A204.1 (cell line): ENCODE results near the gene RNF227.
"Not testable (repeated sequence)": the region's sequence is repeated elsewhere in the genome, so short reads cannot be mapped to it uniquely, and the experiment has no call there.

ENCODE experiments used
- FAIRE-seq: peaks from 2 replicates; lab custom pipeline; 2012; peaks lifted over from hg19 to GRCh38; lab: Jason Lieb, UNC

Gene RNF227

DNA sequence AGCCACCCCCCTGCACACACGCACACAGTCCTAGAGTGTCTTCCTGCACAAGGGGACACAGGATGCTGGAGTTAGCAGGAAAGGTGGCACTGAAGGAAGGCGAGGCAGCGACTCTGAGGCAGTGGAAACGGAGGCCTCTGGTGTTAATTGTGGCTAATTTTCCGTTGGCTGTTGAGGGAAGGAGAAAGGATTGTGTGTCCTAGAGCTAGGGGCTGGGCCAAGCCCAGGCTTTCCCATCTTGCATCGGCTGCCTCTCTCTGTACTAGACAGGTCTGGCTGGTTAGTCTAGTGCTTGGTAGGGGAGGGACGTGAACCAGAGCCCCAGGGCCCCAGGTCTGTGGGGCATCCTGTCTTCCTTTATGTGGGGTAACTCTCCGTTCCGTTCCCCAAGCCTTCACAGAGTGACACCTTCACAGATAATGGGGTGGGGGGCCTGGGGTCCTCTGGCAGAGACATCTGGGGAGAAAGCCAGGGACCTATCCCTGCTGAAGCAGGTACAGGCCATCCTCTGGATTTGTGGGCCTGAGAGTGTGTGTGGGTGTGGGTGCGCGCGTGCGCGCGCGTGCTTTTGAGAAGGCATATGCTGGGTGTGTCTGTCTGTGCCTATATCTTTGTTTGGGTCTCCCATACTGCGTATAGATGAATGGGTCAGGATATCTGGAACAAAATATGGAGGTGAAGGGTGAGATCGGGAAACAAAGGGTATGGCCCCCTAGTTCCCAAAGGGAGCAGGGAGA, 27.7 kb downstream of the RNF227 start, which contains the start of gene CHD3:
Gene CHD3 (plus strand): TSS at position 606 of the 737 bp plus-strand sequence. CDS start 212 bp downstream, outside the sequence.
- FAIRE-seq, result no peak

DNA sequence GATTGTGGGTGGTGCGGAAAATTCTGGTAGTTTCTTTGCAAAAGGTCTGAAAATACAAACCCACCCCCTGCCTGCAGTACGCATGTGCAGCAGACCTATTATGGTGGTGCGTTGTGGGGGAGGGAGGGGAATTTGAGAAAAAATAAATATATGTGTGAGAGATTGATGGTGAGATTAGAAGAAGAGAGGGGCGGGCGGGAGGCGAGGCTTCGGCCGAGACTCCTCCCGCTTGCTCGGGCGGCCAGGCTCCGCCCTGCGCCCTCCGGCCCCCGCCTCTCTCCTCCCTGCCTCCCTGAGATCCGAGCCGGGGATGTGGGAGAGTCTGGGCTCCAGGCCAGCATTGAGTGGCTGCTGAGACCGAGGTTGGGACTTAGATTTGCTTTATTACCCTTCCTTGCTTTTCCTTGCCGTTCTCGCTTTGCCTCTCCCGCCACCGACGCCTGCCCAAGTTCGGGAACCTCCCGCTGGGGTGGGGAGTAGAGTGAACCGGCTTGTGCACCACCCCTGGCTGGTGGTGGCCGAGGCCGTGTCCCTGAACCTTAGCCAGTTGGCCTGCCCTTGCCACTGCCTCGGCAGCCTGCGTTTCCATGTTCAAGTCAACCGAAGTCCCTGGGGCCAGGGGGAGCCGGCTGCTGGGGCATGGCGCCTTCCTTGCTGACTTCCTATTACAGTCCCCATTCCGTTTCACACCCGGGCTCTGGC, 28.5 kb downstream of the RNF227 start:
- peak; percentile 99 for FAIRE-seq

DNA sequence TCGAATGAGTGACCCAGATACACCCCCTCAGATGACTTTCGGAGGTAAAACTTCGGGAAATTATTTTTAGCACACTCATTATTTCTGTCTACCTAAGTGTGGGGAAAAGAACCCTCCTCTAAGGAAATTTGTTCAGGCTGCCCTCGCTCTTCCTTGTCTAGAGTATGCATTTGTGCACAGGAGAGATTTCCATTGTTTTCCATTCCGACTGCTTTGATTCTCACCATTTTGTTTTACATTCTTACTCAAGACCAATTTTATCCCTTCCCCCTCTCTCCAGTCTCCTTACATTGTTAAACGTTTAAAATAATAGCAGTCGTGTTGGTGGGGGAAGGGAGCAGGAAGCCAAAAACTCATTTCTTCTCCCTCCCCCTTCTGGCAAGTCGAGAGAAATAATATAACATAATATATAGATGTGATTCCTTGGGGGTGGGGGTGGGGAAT, 29.0 kb downstream of the RNF227 start:
- no peak for FAIRE-seq

DNA sequence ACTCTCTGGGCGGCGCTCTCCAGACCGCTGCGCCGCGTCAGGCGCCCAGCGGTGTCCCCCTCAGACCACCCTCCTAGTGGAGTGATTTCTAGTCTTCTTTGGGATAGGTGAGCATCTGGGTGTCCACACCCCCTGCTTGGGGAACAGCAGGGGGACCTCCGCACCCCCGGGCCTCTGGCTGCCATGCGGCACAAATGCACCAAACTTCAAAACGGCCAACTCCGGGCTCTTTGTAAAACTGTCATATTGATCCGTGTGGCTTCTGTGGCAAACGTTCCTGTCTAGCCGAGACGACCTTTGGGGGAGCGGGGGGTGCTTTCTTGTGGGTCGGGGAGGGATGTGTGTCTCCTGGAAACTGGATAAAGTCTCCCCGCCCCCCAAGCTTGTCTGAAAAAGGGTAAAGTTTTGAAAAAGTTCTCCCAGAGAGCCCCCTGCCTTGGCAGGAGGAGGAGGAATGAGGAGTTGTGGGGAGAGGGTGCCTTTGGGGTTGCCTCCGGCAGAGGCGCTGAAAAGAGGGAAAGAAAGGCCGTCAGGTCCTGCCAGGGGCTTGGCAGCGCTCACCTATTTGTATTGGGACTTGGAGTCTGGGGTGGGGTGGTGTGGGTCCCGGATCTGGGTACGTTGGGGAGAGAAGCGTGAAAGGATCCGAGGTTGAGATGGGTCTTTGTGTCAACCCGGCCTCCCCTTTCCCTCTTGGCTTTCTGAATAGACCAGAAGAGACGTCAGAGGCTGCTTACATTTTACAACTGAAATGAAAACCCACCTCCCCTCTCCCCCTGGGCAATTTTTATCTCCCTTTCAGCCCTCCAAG, 29.7 kb downstream of the RNF227 start:
- FAIRE-seq, result no peak

DNA sequence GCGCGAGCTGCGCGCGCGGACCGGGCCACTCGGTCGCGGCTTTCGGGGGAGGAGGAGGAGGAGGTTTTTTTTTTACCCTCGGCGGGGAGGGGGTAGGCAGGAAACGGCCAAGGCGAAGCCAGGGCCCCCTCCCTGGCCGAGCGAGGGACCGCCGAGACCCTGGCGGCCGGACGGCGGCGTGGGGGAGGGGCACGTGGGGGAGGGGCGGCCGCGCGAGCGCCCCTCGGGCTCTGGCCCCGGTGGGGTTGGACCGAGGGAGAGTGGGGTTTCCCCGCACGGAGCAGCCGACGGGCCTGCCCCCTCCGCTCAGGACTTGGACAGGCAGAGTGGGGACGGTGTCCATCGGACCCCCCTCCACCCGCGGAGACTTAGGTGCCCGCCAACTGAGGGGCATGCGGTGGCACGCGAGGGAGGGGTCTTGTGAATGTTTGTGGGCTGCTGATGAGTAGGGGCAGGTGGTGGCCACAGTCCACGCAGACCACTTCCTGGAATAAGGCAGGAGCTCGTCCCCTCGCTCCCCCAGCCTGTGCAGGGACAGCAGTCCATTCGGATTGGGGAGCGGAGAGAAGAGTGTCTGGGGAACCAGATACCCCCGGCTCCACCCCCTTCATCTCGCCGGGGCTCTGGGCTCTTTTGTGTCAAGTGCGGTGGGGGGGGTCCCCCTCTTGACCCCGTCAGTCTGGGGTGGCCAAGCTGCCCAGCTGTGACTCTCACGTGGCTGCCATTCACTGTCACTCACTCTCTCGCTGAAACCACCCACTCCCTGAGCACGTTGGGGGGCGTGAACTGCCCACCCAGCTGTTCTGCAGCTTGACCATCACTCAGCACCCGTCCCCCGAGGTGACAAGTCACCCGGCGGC, 30.5 kb downstream of the RNF227 start:
- FAIRE-seq, result no peak

DNA sequence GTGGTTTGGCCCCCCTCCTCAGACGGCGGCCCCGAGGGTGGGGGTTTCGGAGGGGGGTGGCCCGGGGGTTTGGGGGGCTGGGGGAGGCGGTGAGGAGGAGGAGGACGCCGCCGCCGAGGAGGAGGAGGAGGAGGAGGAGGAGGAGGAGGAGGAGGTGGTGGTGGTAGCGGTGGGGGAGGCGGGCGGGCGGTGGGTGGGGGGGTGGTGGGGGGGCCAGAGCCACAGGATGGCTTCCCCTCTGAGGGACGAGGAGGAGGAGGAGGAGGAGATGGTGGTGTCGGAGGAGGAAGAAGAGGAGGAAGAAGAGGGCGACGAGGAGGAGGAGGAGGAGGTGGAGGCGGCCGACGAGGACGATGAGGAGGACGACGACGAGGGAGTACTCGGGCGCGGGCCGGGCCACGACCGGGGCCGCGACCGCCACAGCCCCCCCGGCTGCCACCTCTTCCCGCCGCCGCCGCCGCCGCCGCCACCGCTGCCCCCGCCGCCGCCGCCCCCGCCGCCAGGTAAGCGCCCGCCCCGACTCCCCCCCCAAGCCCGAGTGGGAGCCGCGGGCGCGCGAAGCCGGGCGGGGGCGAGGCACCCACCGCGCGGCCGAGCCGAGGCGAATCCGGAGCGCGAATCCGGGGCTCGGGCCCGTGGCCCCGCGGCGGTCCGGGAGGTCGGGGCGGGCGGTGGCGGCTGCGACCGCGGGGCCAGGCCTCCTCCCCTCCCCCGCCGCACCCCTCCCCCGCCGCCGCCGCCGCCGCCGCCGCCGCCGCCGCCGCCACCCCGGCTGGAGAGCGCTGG, 31.3 kb downstream of the RNF227 start:
- FAIRE-seq, result no peak

DNA sequence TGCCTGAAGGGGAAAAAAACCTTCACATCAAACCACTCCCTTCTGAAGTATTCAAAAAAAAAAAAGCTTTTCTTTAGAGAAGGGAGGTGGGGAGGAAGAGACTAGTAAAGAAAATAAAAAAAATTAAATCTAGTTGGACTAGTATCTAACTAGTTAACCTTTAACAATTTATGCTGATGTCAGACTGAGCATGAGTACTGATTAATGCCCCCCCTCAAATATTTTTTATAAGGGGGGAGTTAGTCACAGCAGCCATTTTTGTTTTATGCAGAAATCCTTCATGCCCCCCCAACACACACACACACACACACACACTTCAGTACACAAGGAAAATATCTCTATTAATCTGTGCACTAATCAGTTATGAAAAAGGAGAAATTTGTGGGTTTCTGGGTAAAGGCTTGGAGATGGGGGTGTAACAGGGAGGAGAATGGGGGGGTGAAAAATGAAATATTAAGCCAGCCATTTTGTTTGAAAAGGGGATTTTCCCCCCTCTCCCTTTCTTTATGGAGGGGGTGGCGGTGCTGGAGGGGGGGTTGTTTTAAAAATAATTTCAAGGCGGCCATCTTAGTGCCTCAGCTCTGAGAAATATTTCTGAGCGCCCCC, 32.2 kb downstream of the RNF227 start:
- FAIRE-seq, result no peak

DNA sequence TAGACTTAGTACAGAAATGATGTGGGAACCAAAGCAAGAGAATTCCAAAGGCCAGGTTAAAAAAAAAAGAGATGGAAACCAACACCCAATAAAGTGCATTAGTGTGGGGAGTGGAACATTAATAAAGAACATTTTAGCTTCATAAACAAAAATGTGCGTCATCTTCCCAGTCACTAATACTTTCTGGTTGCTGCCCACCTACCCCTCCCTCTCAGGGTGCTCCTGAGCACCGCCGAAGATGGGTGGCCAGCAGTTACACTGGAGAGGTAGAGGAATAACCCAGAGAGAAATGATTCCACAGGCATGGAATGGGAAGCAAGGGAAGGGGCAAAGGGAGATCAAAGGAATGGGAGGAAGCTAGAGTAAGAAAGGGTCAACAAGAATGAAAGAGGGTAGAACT, 33.5 kb downstream of the RNF227 start:
- no peak for FAIRE-seq

DNA sequence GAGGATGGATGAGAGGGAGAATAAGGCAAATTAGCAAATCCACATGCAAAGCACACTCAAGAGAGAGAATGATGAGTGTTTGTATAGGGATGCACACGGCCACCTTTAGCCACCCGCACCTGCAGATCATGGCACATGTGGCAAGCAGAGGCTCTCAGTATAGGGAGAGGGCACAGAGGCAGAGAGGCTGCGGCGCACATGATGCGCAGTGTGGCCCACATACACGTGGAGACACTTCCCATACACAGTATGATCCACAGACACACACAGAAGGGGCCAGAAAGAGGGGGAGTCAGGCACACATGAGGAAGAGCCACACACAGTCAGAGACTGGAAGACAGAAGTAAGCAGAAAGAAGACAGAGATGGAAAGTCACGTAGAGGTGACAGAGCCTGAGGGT, 34.0 kb downstream of the RNF227 start:
- no peak for FAIRE-seq

DNA sequence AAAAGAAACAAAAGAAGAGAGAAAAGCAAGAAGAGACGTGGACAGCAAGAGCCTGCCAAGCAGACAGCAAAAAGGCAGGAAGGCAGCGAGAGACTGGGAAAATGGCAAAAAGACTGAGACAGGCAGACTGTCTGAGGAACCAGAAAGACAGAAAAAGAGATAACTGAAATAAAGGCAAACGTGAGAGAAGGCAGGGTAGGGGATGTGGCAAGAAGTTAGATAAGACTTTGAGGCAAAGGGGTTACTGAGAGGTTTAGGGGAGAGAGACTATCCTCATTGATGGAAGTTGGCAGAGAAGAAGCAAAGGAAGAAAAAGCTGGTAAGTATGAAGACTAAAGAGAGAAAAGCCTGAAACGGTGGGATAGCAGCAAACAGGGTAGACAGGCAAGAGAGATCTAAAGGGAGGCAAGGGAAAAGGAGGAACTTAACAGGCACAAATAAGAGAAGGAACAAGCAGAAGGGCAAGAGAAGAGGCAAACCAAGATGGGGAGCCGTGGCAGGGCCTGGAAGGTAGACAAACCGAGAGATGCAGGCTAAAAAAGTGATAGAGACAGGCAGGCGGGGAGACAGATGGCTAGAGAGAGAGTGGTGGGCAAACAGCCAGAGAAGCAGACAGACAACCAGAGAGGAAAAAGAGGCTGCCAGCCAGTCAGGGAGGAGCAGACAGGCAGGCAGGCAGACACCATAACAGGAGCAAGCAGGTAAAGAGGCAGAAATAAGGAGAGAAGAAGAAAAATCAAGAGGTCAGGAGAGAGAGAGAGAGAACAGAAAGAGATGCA, 34.6 kb downstream of the RNF227 start:
- no peak for FAIRE-seq

DNA sequence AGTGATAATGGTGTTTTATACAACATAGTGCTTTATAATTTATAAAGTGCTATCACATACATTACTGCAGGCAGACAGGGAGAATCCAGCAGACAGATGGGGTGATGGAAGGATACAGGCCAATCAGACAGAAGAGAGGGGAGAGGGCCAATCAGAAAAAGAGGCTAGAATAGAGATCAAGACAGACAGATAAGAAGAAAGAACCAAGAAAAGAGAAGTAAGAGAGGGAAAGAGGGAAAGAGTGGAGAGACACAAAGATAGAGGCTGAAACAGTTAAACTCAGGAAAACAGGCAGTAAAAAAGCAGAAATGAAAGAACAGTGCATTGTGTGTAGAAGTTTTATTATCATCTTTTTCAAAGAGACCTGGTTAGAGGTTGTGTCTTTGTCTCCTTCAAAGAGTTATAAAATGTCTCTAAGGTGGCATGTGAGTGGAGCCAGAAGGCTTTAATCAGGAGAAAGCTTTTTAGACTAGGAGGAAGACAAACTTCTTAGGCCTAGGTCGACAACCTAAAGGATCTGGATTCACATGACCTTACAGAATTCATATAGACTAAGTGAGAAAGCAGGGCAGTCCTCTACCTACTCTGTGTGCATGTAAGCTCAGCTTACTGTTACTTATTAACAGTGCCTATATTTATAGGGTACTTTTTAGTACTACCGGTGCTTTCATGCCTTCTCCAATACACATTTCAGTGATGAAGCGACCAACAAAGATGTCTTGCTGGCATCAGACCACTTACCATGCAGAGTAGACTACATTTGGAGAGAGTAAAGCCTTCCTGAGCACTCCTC, 35.8 kb downstream of the RNF227 start:
- FAIRE-seq, result no peak

DNA sequence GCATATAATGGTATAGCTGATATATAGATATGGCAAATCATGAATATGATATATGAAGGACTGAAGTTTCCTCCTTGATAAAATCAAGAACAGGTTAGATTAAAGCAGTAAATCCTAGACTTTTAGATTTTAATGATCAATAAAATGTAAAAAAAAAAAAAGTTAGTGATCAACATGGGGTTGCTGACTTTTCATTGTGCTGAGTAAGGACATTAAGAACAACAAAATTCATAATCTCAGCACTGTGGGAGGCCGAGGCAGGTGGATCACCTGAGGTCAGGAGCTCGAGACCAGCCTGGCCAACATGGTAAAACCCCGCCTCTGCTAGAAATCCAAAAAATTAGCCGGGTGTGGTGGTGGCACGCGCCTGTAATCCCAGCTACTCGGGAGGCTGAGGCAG, 37.9 kb downstream of the RNF227 start:
- FAIRE-seq, result no peak

DNA sequence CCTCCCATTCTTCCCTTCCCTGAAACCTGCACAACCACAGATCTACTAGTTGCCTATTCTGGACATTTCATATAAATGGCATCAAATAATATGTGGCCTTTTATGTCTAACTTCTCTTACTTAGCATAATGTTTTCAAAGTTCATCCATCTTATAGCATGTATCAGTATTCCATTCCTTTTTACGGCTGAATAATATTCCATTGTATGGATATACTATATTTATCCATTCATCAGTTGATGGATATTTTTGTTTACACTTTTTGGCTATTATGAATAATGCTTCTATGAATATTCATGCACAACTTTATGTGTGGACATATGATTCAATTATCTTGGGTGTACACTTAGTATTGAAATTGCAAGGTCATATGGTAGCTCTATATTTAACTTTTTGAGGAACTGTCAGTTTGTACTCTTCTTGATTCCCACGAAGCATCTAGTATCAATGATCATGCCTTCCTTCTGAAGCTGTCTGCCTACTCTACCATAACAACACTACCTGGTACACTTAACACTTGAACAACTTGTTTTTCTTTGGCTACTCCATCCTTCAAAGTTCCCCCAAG, 40.2 kb downstream of the RNF227 start:
- no peak for FAIRE-seq

DNA sequence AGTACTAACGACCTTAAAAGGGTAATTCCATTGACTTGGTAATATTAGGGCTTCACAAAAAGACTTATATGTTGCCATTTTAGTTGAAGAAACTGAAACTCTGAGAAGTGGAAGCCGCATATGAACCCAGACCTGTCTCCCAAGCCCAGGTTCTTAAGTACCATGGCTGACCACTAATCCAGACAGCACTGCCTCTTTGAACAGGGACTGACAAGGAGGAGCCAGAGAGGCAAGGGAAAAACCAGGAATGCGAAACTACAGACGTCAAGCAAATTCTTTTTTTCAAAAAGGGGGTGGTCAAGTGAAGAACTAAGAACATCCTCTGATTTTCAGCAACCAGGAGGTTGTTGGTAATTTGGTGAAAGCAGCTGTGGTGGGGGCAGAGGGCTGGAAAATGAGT, 43.0 kb downstream of the RNF227 start:
- no peak for FAIRE-seq

DNA sequence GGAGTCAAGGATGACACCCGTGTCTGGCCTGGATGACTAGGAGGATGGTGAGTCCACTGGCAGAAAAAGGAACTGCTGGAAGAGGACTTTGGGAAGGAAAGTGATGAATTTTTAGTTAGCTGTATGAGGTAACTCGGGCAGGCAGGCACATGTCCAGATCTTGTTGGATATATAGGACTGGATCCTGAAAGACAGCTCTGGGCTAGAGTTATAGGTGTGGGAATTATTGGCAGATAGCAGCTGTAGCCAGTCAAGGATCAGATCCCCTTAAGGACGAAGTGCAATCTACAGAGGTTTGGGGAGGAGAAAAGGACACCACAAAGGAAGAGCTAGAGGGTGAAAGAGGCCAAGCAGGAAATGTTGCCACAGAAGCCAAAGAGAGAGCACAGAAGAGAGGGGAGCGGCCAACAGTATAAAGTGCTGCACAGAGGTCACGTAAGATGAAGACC, 48.2 kb downstream of the RNF227 start:
- no peak for FAIRE-seq

DNA sequence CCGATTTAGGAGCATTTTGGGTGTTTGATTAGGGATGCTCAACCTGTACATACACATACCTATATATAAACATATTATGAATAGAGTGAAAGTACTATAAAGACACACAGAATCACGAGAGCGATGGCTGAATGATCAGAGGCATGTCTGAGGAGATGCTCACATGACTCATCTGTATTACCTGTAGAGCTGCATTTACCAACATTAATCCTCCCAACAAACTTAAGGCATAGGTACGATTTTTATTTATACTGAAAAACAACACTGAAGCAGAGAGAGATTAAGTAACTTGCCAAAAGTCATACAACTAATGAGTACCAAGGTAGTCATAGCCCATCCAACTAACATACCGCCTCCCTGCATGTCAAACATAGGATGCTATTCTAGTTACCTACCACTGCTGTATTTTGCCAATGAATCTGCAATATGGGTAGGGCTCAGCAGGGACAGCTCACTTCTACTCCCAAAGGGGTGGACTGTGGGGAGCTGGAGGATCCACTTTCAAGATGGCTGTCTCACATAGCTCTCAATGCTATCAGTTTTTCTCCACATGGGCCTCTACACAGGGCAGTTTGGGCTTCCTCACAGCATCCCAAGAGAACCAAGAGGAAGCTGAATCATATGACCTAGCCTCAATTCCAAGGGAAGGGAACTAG, 51.0 kb downstream of the RNF227 start:
- no peak for FAIRE-seq

DNA sequence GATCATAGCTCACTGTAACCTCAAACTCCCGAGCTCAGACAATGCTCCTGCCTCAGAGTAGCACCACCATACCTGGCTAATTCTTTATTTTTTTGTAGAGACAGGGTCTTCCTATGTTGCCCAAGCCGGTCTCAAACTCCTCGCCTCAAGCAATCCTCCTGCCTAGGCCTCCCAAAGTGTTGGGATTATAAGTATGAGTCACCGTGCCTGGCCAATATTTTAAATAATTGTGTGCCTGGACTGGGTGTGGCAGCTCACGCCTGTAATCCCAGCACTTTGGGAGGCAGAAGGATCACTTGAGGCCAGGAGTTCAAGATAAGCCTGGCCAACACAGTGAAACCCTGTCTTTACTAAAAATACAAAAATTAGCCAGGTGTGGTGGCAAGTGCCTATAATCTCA, 51.7 kb downstream of the RNF227 start:
- not testable (repeated sequence) for FAIRE-seq
